Measurements from ENCODE around the gene CRTAC1. TPM values are rescaled to one million over a fixed set of nuclear protein-coding genes. Genes with fewer than 3 reads are reported as not detected.

Gene CRTAC1
- total and polyA plus RNA-seq, 12 donors = 0.09 to 1.4 (median 0.48) TPM; not detected in 4

DNA sequence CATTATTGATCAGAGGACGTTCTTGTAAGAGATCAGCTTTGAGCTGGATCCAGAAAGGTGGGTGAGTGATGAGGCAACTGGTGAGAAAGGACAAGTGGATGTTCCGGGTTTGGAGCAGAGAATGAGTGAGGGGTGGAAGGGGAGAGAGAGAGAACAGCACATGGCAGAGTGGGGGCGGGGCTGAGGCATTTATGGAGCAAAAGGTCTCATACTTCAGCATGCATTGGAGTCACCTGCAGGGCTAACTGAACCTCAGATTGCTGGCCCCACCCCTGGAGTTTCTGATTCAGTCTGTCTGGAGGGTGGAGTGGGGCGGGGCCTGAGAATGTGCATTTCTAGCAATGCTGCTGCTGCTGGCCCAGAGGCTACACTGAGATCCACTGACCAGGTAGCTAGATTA, 109.6 kb downstream of the CRTAC1 start:
- intact Hi-C loops (cut with DNase I) = no loop called here
- Histone ChIP-seq H3K36me3 (replicated peaks in 1 of 2) (no peaks in the 10 kb centered on the region), H3K4me1 (replicated peaks in 1 of 2) (no peaks in the 10 kb centered on the region), H3K9me3 (replicated peaks in 1 of 3) (no peaks in the 10 kb centered on the region), H3K27ac (no peak overlapping the region), H3K4me3 (no peak overlapping the region), H3K27me3 (peaks cover 5% of the 10 kb centered on the region)
- WGBS, 4 donors = 47 to 53% (median 50%) methylated on average over 4 of the region's 4 CpGs
- DNase-seq = no peak
- TF ChIP-seq POLR2A (IDR thresholded peaks at IDR 0.05) = no peak
- TF ChIP-seq, protein P1, sequence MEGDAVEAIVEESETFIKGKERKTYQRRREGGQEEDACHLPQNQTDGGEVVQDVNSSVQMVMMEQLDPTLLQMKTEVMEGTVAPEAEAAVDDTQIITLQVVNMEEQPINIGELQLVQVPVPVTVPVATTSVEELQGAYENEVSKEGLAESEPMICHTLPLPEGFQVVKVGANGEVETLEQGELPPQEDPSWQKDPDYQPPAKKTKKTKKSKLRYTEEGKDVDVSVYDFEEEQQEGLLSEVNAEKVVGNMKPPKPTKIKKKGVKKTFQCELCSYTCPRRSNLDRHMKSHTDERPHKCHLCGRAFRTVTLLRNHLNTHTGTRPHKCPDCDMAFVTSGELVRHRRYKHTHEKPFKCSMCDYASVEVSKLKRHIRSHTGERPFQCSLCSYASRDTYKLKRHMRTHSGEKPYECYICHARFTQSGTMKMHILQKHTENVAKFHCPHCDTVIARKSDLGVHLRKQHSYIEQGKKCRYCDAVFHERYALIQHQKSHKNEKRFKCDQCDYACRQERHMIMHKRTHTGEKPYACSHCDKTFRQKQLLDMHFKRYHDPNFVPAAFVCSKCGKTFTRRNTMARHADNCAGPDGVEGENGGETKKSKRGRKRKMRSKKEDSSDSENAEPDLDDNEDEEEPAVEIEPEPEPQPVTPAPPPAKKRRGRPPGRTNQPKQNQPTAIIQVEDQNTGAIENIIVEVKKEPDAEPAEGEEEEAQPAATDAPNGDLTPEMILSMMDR (IDR thresholded peaks at IDR 0.05) = no peak

DNA sequence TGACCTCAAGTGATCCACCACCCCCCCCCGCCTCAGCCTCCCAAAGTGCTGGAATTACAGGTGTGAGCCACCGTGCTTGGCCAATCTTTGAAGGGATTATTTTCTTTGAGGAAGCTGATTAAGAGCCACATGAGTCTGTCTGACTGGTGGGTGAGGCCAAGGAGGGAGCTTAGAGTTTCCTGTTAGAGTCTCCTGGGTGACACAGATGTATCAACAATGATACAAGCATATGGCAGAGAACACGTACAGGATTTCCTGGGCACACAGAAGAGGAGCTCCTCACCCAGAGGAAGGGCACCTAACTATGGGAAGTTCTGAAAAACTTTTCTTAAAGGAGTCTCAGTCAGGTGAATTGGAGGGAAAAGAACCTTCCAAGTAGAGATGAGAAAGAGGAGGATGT, 111.4 kb downstream of the CRTAC1 start:
- H3K4me3 ChIP-seq = no peak overlapping the region
- intact Hi-C loops (cut with DNase I) = loop anchor here (5.0 to 10.0 kb wide), 2 partner anchors 123 to 1316 kb away; partner anchors contain the start of gene HPSE2 (in 1 of the 2)
- no peaks in the 10 kb centered on the region for H3K36me3 ChIP-seq (replicated peaks in 1 of 2)
- no peak for DNase-seq
- no peaks in the 10 kb centered on the region for H3K9me3 ChIP-seq (replicated peaks in 1 of 3)
- no peaks in the 10 kb centered on the region for H3K4me1 ChIP-seq (replicated peaks in 1 of 2)
- WGBS, 4 donors = 58 to 72% (median 67%) methylated on average over 3 of the region's 3 CpGs
- TF ChIP-seq, protein P1 (IDR thresholded peaks at IDR 0.05) = no peak
- TF ChIP-seq POLR2A (IDR thresholded peaks at IDR 0.05) = no peak
- peaks cover 9% of the 10 kb centered on the region for H3K27me3 ChIP-seq
- H3K27ac ChIP-seq = no peak overlapping the region

GRCh38 chr10:97916586-97916985, 113.8 kb downstream of the CRTAC1 start:
- intact Hi-C loops (cut with DNase I) = loop anchor here (5.0 to 10.0 kb wide), 2 partner anchors 126 to 1318 kb away; partner anchors contain the start of gene HPSE2 (in 1 of the 2)
- no peaks in the 10 kb centered on the region for H3K9me3 ChIP-seq (replicated peaks in 1 of 3)
- TF ChIP-seq POLR2A (IDR thresholded peaks at IDR 0.05) = no peak
- TF ChIP-seq, protein P1 (IDR thresholded peaks at IDR 0.05) = no peak
- H3K4me3 ChIP-seq = no peak overlapping the region
- peaks cover 8% of the 10 kb centered on the region for H3K27me3 ChIP-seq
- DNase-seq = peak in 1 of 7 donors; percentile 25
- H3K4me1 ChIP-seq (replicated peaks in 1 of 2) = no peaks in the 10 kb centered on the region
- 36 to 52% (median 39%) methylated on average over 2 to 4 of the region's 4 CpGs for WGBS, 4 donors
- no peaks in the 10 kb centered on the region for H3K36me3 ChIP-seq (replicated peaks in 1 of 2)
- H3K27ac ChIP-seq = no peak overlapping the region

GRCh38 chr10:97915346-97916131, 114.9 kb downstream of the CRTAC1 start:
- no peak for TF ChIP-seq POLR2A (IDR thresholded peaks at IDR 0.05)
- TF ChIP-seq, protein P1 (IDR thresholded peaks at IDR 0.05) = no peak
- intact Hi-C loops (cut with DNase I) = loop anchor here (2.0 to 10.0 kb wide), 3 partner anchors 125 to 1319 kb away; partner anchors contain the start of gene HPSE2 (in 1 of the 2)
- DNase-seq = no peak
- Histone ChIP-seq H3K27me3 (peaks cover 8% of the 10 kb centered on the region), H3K4me1 (replicated peaks in 1 of 2) (no peaks in the 10 kb centered on the region), H3K36me3 (replicated peaks in 1 of 2) (no peaks in the 10 kb centered on the region), H3K27ac (no peak overlapping the region), H3K4me3 (no peak overlapping the region), H3K9me3 (replicated peaks in 1 of 3) (no peaks in the 10 kb centered on the region)
- 68 to 73% (median 69%) methylated on average over 15 to 21 of the region's 21 CpGs for WGBS, 4 donors
